Thoracic aorta (tissue), 2 donors: ENCODE results near the gene PLCH1. TPM values are rescaled to one million over a fixed set of nuclear protein-coding genes. Genes with fewer than 3 reads are reported as not detected.

Experiments
- ATAC-seq: fragments of 150-250 bp; one replicate; pipeline ENCODE4 v1.8.0; 2017; ENCODE audit warnings: low read depth; ENCODE audit not compliant: insufficient number of reproducible peaks, low FRiP score
- DNase-seq: peaks from one replicate; pipeline ENCODE4 v3.0.0-alpha.2; 2020; ENCODE audit warnings: low spot score
- H3K27ac ChIP-seq, 2 donors: fragments of 200-600 bp; sonication (generic); 1 replicate in 1 of 2; 2 replicates in 1 of 2; pipeline ENCODE4 v1.5.1; 2016; ENCODE audit warnings: mild to moderate bottlenecking in 2 of 2, moderate library complexity in 2 of 2
- H3K27me3 ChIP-seq: fragments of 200-600 bp; sonication (generic); replicated peaks from 2 replicates; pipeline ENCODE4 v1.6.0; 2016; ENCODE audit warnings: mild to moderate bottlenecking; ENCODE audit not compliant: insufficient read depth
- H3K36me3 ChIP-seq: fragments of 200-600 bp; sonication (generic); one replicate; pipeline ENCODE4 v1.5.1; 2016
- H3K4me1 ChIP-seq, 2 donors: fragments of 200-600 bp; sonication (generic); 1 replicate in 1 of 2; 2 replicates in 1 of 2; pipeline versions ENCODE4 v1.5.1 to v1.6.0; 2016; ENCODE audit warnings: low read depth in 2 of 2, mild to moderate bottlenecking in 1 of 2; ENCODE audit not compliant: control insufficient read depth in 1 of 2
- H3K4me3 ChIP-seq: fragments of 200-600 bp; sonication (generic); 2 replicates; pipeline ENCODE4 v1.5.1; 2016; ENCODE audit warnings: mild to moderate bottlenecking
- H3K9me3 ChIP-seq: fragments of 200-600 bp; sonication (generic); 2 replicates; pipeline ENCODE4 v1.5.1; 2016
- CTCF ChIP-seq: fragments of 200-600 bp; sonication (generic); IDR thresholded peaks from one replicate; pipeline ENCODE4 v1.5.1; 2019; ENCODE audit warnings: antibody characterized with exemption
- total RNA-seq, 2 donors: library from RNA; depleted of rRNA; stranded (reverse); fragments of >200 nt; gene quantifications; one replicate each; pipeline versions ENCODE4 v1.1.0 to v1.2.3, GENCODE V29; 2016

PLCH1 gene
- total RNA-seq, 2 donors from 2014 or later, result 0.28 TPM; not detected in 1

GRCh38 chr3:155420881-155421486, 323.9 kb downstream of the PLCH1 start:
- Histone ChIP-seq H3K9me3 (no peaks in the 10 kb centered on the region), H3K27me3 (no peaks in the 10 kb centered on the region), H3K4me1 (no peaks in the 10 kb centered on the region), H3K27ac (no peak overlapping the region), H3K36me3 (no peaks in the 10 kb centered on the region), H3K4me3 (no peak overlapping the region)
- DNase-seq, result no peak
- TF ChIP-seq CTCF, result no peak
- no peak for ATAC-seq

- ATAC-seq (no peak), DNase-seq (no peak)
- Histone ChIP-seq H3K36me3 (no peaks in the 10 kb centered on the region), H3K9me3 (no peaks in the 10 kb centered on the region), H3K4me1 (no peaks in the 10 kb centered on the region), H3K4me3 (no peak overlapping the region), H3K27me3 (no peaks in the 10 kb centered on the region), H3K27ac (no peak overlapping the region)
- TF ChIP-seq CTCF, result no peak
These were observed 324.5 kb downstream of the PLCH1 start for GRCh38 chr3:155420406-155420805.

GRCh38 chr3:155418407-155418806, 326.5 kb downstream of the PLCH1 start:
- ATAC-seq (no peak), DNase-seq (no peak)
- Histone ChIP-seq H3K27ac (no peak overlapping the region), H3K4me1 (no peaks in the 10 kb centered on the region), H3K4me3 (no peak overlapping the region), H3K36me3 (no peaks in the 10 kb centered on the region), H3K27me3 (no peaks in the 10 kb centered on the region), H3K9me3 (no peaks in the 10 kb centered on the region)
- no peak for TF ChIP-seq CTCF

GRCh38 chr3:155417119-155417517, 327.8 kb downstream of the PLCH1 start:
- Histone ChIP-seq H3K4me3 (no peak overlapping the region), H3K4me1 (no peaks in the 10 kb centered on the region), H3K27ac (no peak overlapping the region), H3K36me3 (no peaks in the 10 kb centered on the region), H3K27me3 (no peaks in the 10 kb centered on the region), H3K9me3 (no peaks in the 10 kb centered on the region)
- ATAC-seq, result no peak
- no peak for DNase-seq
- no peak for TF ChIP-seq CTCF

- H3K36me3 ChIP-seq, result no peaks in the 10 kb centered on the region
- H3K4me3 ChIP-seq, result no peak overlapping the region
- no peaks in the 10 kb centered on the region for H3K4me1 ChIP-seq
- no peak overlapping the region for H3K27ac ChIP-seq
- no peaks in the 10 kb centered on the region for H3K27me3 ChIP-seq
- H3K9me3 ChIP-seq, result no peaks in the 10 kb centered on the region
- no peak for DNase-seq
- TF ChIP-seq CTCF, result no peak
- no peak for ATAC-seq
These were observed 328.3 kb downstream of the PLCH1 start for GRCh38 chr3:155416500-155417118.
